Left ventricle myocardium inferior (tissue), 1 donor: ENCODE measurements around the gene MAPK10. TPM values are rescaled to one million over a fixed set of nuclear protein-coding genes. Genes with fewer than 3 reads are reported as not detected.

Experiments
- DNase-seq: peaks from one replicate; pipeline ENCODE4 v3.0.0-alpha.2; 2020
- H3K27ac ChIP-seq: fragments of 200-600 bp; replicated peaks from 2 replicates; pipeline ENCODE4 v1.8.0; 2021
- H3K27me3 ChIP-seq: fragments of 200-600 bp; 2 replicates; pipeline ENCODE4 v1.8.0; 2021; ENCODE audit warnings: low read depth
- H3K36me3 ChIP-seq: fragments of 200-600 bp; 2 replicates; pipeline ENCODE4 v1.8.0; 2021
- H3K4me1 ChIP-seq: fragments of 200-600 bp; 2 replicates; pipeline ENCODE4 v1.8.0; 2021
- H3K4me3 ChIP-seq: fragments of 200-600 bp; 2 replicates; pipeline ENCODE4 v1.8.0; 2021; ENCODE audit warnings: mild to moderate bottlenecking, moderate library complexity
- H3K9me3 ChIP-seq: fragments of 200-600 bp; replicated peaks from 2 replicates; pipeline ENCODE4 v1.8.0; 2021
- CTCF ChIP-seq: fragments of 200-600 bp; IDR thresholded peaks from 2 replicates; pipeline ENCODE4 v1.8.0; 2021; ENCODE audit warnings: antibody characterized with exemption, mild to moderate bottlenecking, borderline replicate concordance
- intact Hi-C: fragments of 100-400 bp; cut with micrococcal nuclease; formaldehyde crosslinking; loops from one replicate; pipeline ENCODE4 v1.11.0; 2022
- total RNA-seq: library from RNA; stranded (reverse); fragmentation: NEBNext Ultra II Directional; extraction: Animal tissue kit (Norgen Biotek cat#: 25700); gene quantifications from one replicate; pipeline ENCODE4 v1.2.1, GENCODE V29; 2021
- donor health status: DM: no; HTN: yes; CAD: no; lungs with severe emphysema.

MAPK10 gene
- total RNA-seq, 1 donor from 2014 or later, result 4.0 TPM

DNA sequence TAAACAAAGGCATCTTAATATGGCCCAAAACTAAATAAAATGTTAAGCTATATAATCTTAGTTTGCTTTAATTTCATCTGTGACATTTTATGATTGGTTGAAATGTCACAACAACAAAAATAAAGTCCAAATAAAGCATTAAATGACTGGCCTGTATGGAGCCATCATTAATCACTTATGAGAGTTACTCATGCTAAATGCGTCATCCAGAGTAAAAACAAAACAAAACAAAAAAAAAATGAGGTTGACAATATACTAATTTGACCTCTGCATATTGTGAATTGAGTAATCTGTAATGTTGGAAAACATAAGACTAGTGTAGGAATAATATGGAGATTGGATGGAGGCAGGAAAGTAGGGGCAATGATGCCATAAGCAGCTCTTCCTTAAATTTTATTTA is 139.7 kb downstream of the MAPK10 start:
- TF ChIP-seq CTCF, result no peak
- Histone ChIP-seq H3K9me3 (peaks cover 7% of the 10 kb centered on the region), H3K27me3 (no peaks in the 10 kb centered on the region), H3K36me3 (no peaks in the 10 kb centered on the region), H3K27ac (no peak overlapping the region), H3K4me3 (no peak overlapping the region), H3K4me1 (no peaks in the 10 kb centered on the region)
- DNase-seq, result no peak
- intact Hi-C loops, result no loop called here

GRCh38 chr4:86218746-86219473 is 140.9 kb downstream of the MAPK10 start:
- no peak overlapping the region for H3K4me3 ChIP-seq
- no peaks in the 10 kb centered on the region for H3K36me3 ChIP-seq
- no peak for TF ChIP-seq CTCF
- no peak for DNase-seq
- H3K27me3 ChIP-seq, result no peaks in the 10 kb centered on the region
- intact Hi-C loops, result no loop called here
- H3K27ac ChIP-seq, result no peak overlapping the region
- no peaks in the 10 kb centered on the region for H3K4me1 ChIP-seq
- H3K9me3 ChIP-seq, result peaks cover 19% of the 10 kb centered on the region

DNA sequence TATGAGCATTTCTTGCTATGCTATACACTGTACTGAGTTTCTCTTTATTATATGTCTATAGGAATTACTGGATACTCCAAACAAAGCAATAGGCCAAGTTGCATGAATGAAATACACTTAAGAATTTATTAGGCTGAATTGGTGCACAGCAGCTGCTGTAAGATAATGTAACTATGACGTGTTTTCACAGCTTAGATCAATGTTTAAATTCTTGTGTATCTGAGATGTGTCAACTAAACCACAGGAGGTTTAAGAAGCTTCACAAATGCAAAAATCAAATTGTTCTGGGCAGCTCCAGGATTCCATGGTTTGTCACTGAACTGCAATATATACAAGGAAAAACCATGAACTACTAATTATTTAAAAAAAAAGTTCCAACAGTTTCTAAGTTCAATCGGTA is 156.7 kb downstream of the MAPK10 start:
- Histone ChIP-seq H3K4me3 (no peak overlapping the region), H3K4me1 (no peaks in the 10 kb centered on the region), H3K27ac (no peak overlapping the region), H3K27me3 (no peaks in the 10 kb centered on the region), H3K9me3 (peaks cover 4% of the 10 kb centered on the region), H3K36me3 (no peaks in the 10 kb centered on the region)
- no peak for TF ChIP-seq CTCF
- intact Hi-C loops, result no loop called here
- no peak for DNase-seq

DNA sequence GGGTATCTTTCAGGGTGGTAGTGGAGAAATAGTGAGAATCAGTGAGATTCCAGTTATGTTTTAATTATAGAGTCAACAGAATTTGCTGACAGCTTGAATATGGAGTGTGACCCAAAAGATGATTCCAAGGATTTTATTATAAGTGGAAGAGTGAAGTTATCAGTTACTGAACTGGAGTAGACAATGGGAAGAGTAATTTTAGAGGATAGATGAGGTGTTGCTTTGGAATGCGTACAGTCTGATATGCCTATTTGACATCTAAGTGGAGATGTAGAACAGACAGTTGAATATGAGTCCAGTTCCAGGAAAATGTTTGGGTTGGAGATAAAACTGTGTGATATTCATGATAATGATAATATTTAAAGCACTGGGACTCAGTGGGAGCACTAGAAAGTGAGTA is 174.2 kb downstream of the MAPK10 start:
- H3K27ac ChIP-seq, result no peak overlapping the region
- no peaks in the 10 kb centered on the region for H3K36me3 ChIP-seq
- no peaks in the 10 kb centered on the region for H3K27me3 ChIP-seq
- no peaks in the 10 kb centered on the region for H3K4me1 ChIP-seq
- peaks cover 33% of the 10 kb centered on the region for H3K9me3 ChIP-seq
- no peak for DNase-seq
- no peak for TF ChIP-seq CTCF
- no peak overlapping the region for H3K4me3 ChIP-seq
- intact Hi-C loops, result no loop called here

DNA sequence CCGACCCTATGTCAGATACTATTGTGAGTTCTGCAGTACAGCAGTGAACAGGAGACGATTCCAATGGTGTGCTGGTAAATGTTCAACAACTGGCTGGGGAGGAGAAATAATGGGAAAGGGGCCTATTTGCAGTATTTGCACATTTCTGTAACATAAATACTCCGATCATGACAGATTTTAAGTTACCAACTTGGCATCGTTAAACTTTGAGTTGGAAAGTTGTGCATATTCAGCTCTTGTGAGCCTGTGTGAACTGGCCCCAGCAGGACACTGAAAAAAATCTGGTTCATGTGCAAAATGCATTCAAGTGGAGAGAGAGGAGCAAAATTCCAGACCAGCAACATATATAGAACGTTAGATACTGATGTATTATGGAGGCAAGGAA is 175.0 kb downstream of the MAPK10 start:
- Histone ChIP-seq H3K27ac (no peak overlapping the region), H3K9me3 (peaks cover 33% of the 10 kb centered on the region), H3K36me3 (no peaks in the 10 kb centered on the region), H3K4me1 (no peaks in the 10 kb centered on the region), H3K4me3 (no peak overlapping the region), H3K27me3 (no peaks in the 10 kb centered on the region)
- no peak for TF ChIP-seq CTCF
- intact Hi-C loops, result no loop called here
- DNase-seq, result no peak
